ENCODE data around the gene GLT1D1. TPM values are rescaled to one million over a fixed set of nuclear protein-coding genes. Genes with fewer than 3 reads are reported as not detected.

The GLT1D1 gene
- total RNA-seq, 4 donors from 2014 or later = not detected

DNA sequence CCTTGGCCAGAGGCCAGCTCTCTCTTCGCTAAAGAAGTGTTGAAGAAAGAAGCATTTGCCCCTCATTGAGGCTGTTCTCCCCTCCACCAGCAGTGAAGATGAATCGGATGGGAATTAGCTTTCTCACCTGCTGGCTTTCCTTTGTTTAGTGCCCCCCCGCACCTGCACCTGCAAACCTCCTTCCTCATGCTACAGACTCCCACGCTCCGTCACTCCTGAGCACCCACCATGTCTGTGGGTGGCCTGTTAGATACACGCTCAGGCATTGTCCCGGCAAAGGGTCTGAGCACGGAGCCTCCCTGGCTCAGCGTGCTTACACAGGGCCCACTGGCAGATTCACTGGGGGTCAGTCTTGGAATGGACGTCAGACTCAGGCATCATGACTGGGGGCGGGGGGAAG is 121.6 kb downstream of the GLT1D1 start:
- Histone ChIP-seq H3K27me3 (peaks cover 26% of the 10 kb centered on the region), H3K36me3 (no peaks in the 10 kb centered on the region), H3K27ac (no peak overlapping the region), H3K4me3 (no peak overlapping the region), H3K9me3 (no peaks in the 10 kb centered on the region), H3K4me1 (no peaks in the 10 kb centered on the region)
- no peak for TF ChIP-seq POLR2AphosphoS5 (IDR thresholded peaks at IDR 0.05)
- no peak for TF ChIP-seq EP300 (IDR thresholded peaks at IDR 0.05; ENCODE audit: low read depth)
- no peak for TF ChIP-seq POLR2A (IDR thresholded peaks at IDR 0.05)
- TF ChIP-seq, protein P1, sequence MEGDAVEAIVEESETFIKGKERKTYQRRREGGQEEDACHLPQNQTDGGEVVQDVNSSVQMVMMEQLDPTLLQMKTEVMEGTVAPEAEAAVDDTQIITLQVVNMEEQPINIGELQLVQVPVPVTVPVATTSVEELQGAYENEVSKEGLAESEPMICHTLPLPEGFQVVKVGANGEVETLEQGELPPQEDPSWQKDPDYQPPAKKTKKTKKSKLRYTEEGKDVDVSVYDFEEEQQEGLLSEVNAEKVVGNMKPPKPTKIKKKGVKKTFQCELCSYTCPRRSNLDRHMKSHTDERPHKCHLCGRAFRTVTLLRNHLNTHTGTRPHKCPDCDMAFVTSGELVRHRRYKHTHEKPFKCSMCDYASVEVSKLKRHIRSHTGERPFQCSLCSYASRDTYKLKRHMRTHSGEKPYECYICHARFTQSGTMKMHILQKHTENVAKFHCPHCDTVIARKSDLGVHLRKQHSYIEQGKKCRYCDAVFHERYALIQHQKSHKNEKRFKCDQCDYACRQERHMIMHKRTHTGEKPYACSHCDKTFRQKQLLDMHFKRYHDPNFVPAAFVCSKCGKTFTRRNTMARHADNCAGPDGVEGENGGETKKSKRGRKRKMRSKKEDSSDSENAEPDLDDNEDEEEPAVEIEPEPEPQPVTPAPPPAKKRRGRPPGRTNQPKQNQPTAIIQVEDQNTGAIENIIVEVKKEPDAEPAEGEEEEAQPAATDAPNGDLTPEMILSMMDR (IDR thresholded peaks at IDR 0.05) = no peak
- DNase-seq = no peak
- intact Hi-C loops (cut with DNase I; ENCODE audit: low total_unique reads) = no loop called here
- in situ Hi-C loops (cut with MboI; ENCODE audit: low pct_ligation_motif_present in 1 of 4, low pct_unique_long_range_greater_than_20kb in 1 of 4, low sequenced_read_pairs in 3 of 4) = loop anchor here in 2 of 4 donors (25.0 kb wide), 1 partner anchor 937 kb away; the partner anchor contains the start of gene TMEM132D (in 2 of the 2)
- WGBS, 2 donors (ENCODE audit: low coverage in 1 of 2) = 67 to 78% methylated on average over 2 to 11 of the region's 11 CpGs

DNA sequence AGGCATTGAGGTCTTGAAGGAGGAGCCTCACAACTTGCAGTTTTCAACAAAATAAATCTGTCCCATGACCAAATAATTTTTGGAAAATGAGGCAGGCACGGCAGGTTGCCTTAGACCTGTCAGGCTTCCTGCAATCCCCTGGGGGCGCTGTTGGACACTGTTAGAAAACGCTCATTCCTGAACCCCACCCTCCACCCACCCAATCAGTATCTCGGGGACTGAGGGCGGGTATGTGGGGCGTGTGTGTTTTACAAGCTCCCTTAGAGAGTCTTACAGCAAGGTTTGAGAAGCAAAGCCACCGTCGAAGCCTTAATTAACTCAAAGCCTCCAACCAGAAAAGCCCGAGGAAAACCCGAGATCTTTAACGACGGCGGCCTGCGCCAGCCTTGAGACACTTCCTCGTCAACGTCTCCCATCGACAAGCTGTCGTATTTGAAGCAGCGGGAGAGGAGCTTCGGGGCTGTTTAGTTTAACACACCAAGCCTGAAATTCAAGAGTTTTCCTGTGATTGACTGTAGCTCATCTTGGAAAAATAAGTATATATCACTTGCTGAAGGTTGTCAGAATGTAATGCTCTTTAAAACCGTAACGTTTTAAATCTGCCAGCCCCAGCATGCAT is 123.0 kb downstream of the GLT1D1 start:
- H3K27me3 ChIP-seq = peaks cover 22% of the 10 kb centered on the region
- no peak overlapping the region for H3K4me3 ChIP-seq
- TF ChIP-seq, protein P1 (IDR thresholded peaks at IDR 0.05) = peak in 2 of 5 experiments; percentile 35 to 36
- TF ChIP-seq POLR2AphosphoS5 (IDR thresholded peaks at IDR 0.05) = no peak
- TF ChIP-seq EP300 (IDR thresholded peaks at IDR 0.05; ENCODE audit: low read depth) = no peak
- TF ChIP-seq POLR2A (IDR thresholded peaks at IDR 0.05) = no peak
- no peaks in the 10 kb centered on the region for H3K36me3 ChIP-seq
- intact Hi-C loops (cut with DNase I; ENCODE audit: low total_unique reads) = no loop called here
- in situ Hi-C loops (cut with MboI; ENCODE audit: low pct_ligation_motif_present in 1 of 4, low pct_unique_long_range_greater_than_20kb in 1 of 4, low sequenced_read_pairs in 3 of 4) = loop anchor here in 1 of 4 donors (25.0 kb wide), 1 partner anchor 936 kb away; the partner anchor contains the start of gene TMEM132D
- no peaks in the 10 kb centered on the region for H3K4me1 ChIP-seq
- no peak overlapping the region for H3K27ac ChIP-seq
- 3 to 9% methylated on average over 7 to 22 of the region's 22 CpGs for WGBS, 2 donors (ENCODE audit: low coverage in 1 of 2)
- H3K9me3 ChIP-seq = no peaks in the 10 kb centered on the region
- DNase-seq = peak; percentile 65

DNA sequence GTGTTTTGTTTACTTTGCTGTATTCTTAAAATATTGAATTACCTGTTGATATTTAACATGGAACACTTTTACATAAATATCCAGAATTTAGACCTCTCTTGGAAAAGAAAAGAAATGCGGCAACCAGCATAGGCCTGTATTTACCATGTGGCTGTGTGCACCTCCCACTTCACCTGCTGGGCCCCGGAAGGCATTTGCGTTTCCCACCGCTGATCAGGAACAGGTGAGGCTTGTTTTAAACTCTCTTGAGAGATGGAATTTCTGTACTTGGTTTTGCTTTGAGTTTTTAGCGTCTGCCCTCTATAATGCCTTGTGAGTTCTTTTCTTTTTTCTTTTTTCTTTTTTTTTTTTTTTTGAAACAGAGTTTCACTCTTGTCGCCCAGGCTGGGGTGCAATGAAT is 124.2 kb downstream of the GLT1D1 start:
- 90 to 91% methylated on average over 5 to 6 of the region's 6 CpGs for whole genome bisulfite sequencing, 2 donors (ENCODE audit: low coverage in 1 of 2)
- TF ChIP-seq POLR2A (IDR thresholded peaks at IDR 0.05) (no peak), EP300 (IDR thresholded peaks at IDR 0.05; ENCODE audit: low read depth) (no peak)
- in situ Hi-C loops (cut with MboI; ENCODE audit: low pct_ligation_motif_present in 1 of 4, low pct_unique_long_range_greater_than_20kb in 1 of 4, low sequenced_read_pairs in 3 of 4) (loop anchor here in 1 of 4 donors (25.0 kb wide), 1 partner anchor 935 kb away; the partner anchor contains the start of gene TMEM132D), intact Hi-C loops (cut with DNase I; ENCODE audit: low total_unique reads) (no loop called here)
- no peak overlapping the region for H3K4me3 ChIP-seq
- DNase-seq = no peak
- H3K4me1 ChIP-seq = no peaks in the 10 kb centered on the region
- peaks cover 22% of the 10 kb centered on the region for H3K27me3 ChIP-seq
- no peak overlapping the region for H3K27ac ChIP-seq
- H3K36me3 ChIP-seq = no peaks in the 10 kb centered on the region
- no peaks in the 10 kb centered on the region for H3K9me3 ChIP-seq

DNA sequence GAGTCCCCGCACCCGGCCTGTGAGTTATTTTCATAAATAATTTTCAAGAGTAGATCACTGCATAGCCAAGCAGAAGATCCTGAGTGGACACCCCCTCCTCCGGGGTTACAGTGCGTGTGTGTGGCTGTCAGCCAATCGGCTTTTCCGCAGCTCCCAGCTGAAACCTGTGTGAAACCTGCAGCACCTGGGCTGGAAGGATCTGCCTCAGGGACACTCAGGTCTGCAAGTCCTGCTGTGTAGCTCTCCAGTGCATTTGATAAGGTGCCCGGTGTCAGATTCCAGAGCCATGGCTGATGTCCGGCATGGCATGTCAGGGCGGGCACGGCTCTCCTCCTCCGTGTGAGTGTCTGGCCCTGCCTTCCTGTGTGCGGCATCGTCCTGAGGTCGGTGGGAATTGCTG is 124.8 kb downstream of the GLT1D1 start:
- in situ Hi-C loops (cut with MboI; ENCODE audit: low pct_ligation_motif_present in 1 of 4, low pct_unique_long_range_greater_than_20kb in 1 of 4, low sequenced_read_pairs in 3 of 4) = loop anchor here in 1 of 4 donors (25.0 kb wide), 1 partner anchor 934 kb away; the partner anchor contains the start of gene TMEM132D
- no peak for DNase-seq

More for the DNA sequence above, 124.8 kb downstream of the GLT1D1 start:
- H3K27me3 ChIP-seq = peaks cover 22% of the 10 kb centered on the region
- intact Hi-C loops (cut with DNase I; ENCODE audit: low total_unique reads) = no loop called here
- no peak overlapping the region for H3K27ac ChIP-seq
- H3K36me3 ChIP-seq = no peaks in the 10 kb centered on the region
- WGBS, 2 donors (ENCODE audit: low coverage in 1 of 2) = 82% methylated on average over 8 of the region's 14 CpGs; no CpG with 5 or more reads in 1 of the 2 donors
- no peaks in the 10 kb centered on the region for H3K4me1 ChIP-seq
- TF ChIP-seq EP300 (IDR thresholded peaks at IDR 0.05; ENCODE audit: low read depth) (no peak), POLR2AphosphoS5 (IDR thresholded peaks at IDR 0.05) (no peak)
- TF ChIP-seq, protein P1 (IDR thresholded peaks at IDR 0.05) = no peak
- no peak overlapping the region for H3K4me3 ChIP-seq
- H3K9me3 ChIP-seq = no peaks in the 10 kb centered on the region

All from transverse colon (tissue), 4 donors.